ENCODE measurements around the gene CD99L2. TPM values are rescaled to one million over a fixed set of nuclear protein-coding genes. Genes with fewer than 3 reads are reported as not detected.

Gene CD99L2
- total and polyA plus RNA-seq, 10 of the 15 experiments (the other 5 are each of a cell fraction or from before 2014, with no cell fraction given): 1.1 to 22.9 (median 13.0) TPM

GRCh38 chrX:150831863-150832262 lies 66.6 kb downstream of the CD99L2 start:
- WGBS (ENCODE audit: insufficient coverage, insufficient replicate concordance, low lambda C conversion rate, missing lambda C conversion rate): 35% methylated on average over 1 of the region's 1 CpG
- no peak overlapping the region for H3K4me2 ChIP-seq (ENCODE audit: control insufficient read depth, insufficient read depth)
- no peaks in the 10 kb centered on the region for H3K36me3 ChIP-seq (ENCODE audit: control insufficient read depth in 2 of 2, insufficient read depth in 2 of 2, low read length in 1 of 2)
- ChIA-PET POLR2A (no interaction called here), RAD21 (ENCODE audit: unreplicated experiment) (no interaction called here), CTCF (no interaction called here), SMC1A (ENCODE audit: uncharacterized antibody, unreplicated experiment) (no interaction called here)
- no peaks in the 10 kb centered on the region for H3K4me1 ChIP-seq (ENCODE audit: control insufficient read depth, insufficient read depth, low read length)
- H2AFZ ChIP-seq (ENCODE audit: control insufficient read depth, low read depth, low read length): no peak overlapping the region
- no peak overlapping the region for H3K4me3 ChIP-seq
- no peak for TF ChIP-seq RAD51 (IDR thresholded peaks at IDR 0.05)
- no peak for TF ChIP-seq IRF5 (IDR thresholded peaks at IDR 0.05; ENCODE audit: borderline replicate concordance)
- no peak for TF ChIP-seq MYC (IDR thresholded peaks at IDR 0.05; ENCODE audit: insufficient read depth, insufficient read length, insufficient replicate concordance, low read length, severe bottlenecking)
- no peak for TF ChIP-seq KLF5 (IDR thresholded peaks at IDR 0.05; ENCODE audit: partially characterized antibody)
- TF ChIP-seq SMARCA5 (IDR thresholded peaks at IDR 0.05): no peak
- TF ChIP-seq ZZZ3 (IDR thresholded peaks at IDR 0.05; ENCODE audit: control insufficient read depth, insufficient read length, low read depth): no peak
- no peak for TF ChIP-seq FOXM1 (IDR thresholded peaks at IDR 0.05; ENCODE audit: low read depth, low read length)
- no peak for TF ChIP-seq E2F4 (IDR thresholded peaks at IDR 0.05; ENCODE audit: low read depth, low read length)
- no peak for TF ChIP-seq CUX1 (IDR thresholded peaks at IDR 0.05; ENCODE audit: insufficient replicate concordance, low read depth, low read length)
- TF ChIP-seq TBL1XR1 (IDR thresholded peaks at IDR 0.05; ENCODE audit: low read depth, low read length): no peak
- H3K27me3 ChIP-seq (replicated peaks in 1 of 2; ENCODE audit: control insufficient read depth in 2 of 2, insufficient read depth in 2 of 2, low read length in 1 of 2): no peaks in the 10 kb centered on the region
- no peak for DNase-seq (ENCODE audit: low read depth, low spot score)
- in situ Hi-C loops (cut with MboI) (no loop called here), intact Hi-C loops (cut with micrococcal nuclease; ENCODE audit: unreplicated experiment) (no loop called here)
- no peaks in the 10 kb centered on the region for H4K20me1 ChIP-seq (ENCODE audit: control insufficient read depth, insufficient read depth)
- no TSS peak for BruUV-seq (replicated peaks)
- no peaks in the 10 kb centered on the region for H3K79me2 ChIP-seq (ENCODE audit: control insufficient read depth, insufficient read depth, low read length)
- no peak overlapping the region for H3K9ac ChIP-seq (ENCODE audit: control insufficient read depth, insufficient read depth, low read length)
- no peak for ATAC-seq
- no peaks in the 10 kb centered on the region; the same call in 2 of the 3 replicates for H3K9me3 ChIP-seq (replicated peaks; ENCODE audit: control insufficient read depth, insufficient read depth, low read length)
- FAIRE-seq: no peak
- H3K27ac ChIP-seq (ENCODE audit: control insufficient read depth, insufficient read depth): no peak overlapping the region

All from GM12878 (cell line).